ENCODE data around the gene IQSEC1.

The IQSEC1 gene

GRCh38 chr3:12902181-12902999 is 170.8 kb downstream of the IQSEC1 start:
- FAIRE-seq, result no peak

- FAIRE-seq, result no peak
Observed at GRCh38 chr3:12901623-12902045, 171.6 kb downstream of the IQSEC1 start.

- FAIRE-seq, result no peak
Observed at GRCh38 chr3:12900885-12901411, 172.3 kb downstream of the IQSEC1 start.

GRCh38 chr3:12898965-12899755 is 174.1 kb downstream of the IQSEC1 start:
- FAIRE-seq, result no peak

- FAIRE-seq, result no peak
Observed at GRCh38 chr3:12898290-12898964, 174.8 kb downstream of the IQSEC1 start.

GRCh38 chr3:12897381-12898289 is 175.6 kb downstream of the IQSEC1 start:
- FAIRE-seq, result no peak

- FAIRE-seq, result no peak
Observed at GRCh38 chr3:12896063-12896985, 176.9 kb downstream of the IQSEC1 start.

GRCh38 chr3:12895391-12896062 is 177.7 kb downstream of the IQSEC1 start:
- FAIRE-seq, result no peak

GRCh38 chr3:12894629-12895028 is 178.6 kb downstream of the IQSEC1 start:
- no peak for FAIRE-seq

GRCh38 chr3:12893852-12894251 is 179.4 kb downstream of the IQSEC1 start:
- no peak for FAIRE-seq

- FAIRE-seq, result no peak
Observed at GRCh38 chr3:12893247-12893646, 180.0 kb downstream of the IQSEC1 start.

GRCh38 chr3:12892840-12893189 is 180.4 kb downstream of the IQSEC1 start:
- no peak for FAIRE-seq

GRCh38 chr3:12891985-12892839 is 181.0 kb downstream of the IQSEC1 start:
- no peak for FAIRE-seq

GRCh38 chr3:12891391-12891984 is 181.7 kb downstream of the IQSEC1 start:
- FAIRE-seq, result no peak

GRCh38 chr3:12890610-12891390 is 182.4 kb downstream of the IQSEC1 start:
- no peak for FAIRE-seq

- no peak for FAIRE-seq
Observed at GRCh38 chr3:12886736-12887135, 186.5 kb downstream of the IQSEC1 start.

- no peak for FAIRE-seq
Observed at GRCh38 chr3:12886106-12886679, 187.0 kb downstream of the IQSEC1 start.

- FAIRE-seq, result no peak
Observed at GRCh38 chr3:12885583-12885930, 187.7 kb downstream of the IQSEC1 start.

All from endometrium (tissue), 2 donors.